ENCODE data around the gene GPR31.
"Not testable (repeated sequence)": the region's sequence is repeated elsewhere in the genome, so short reads cannot be mapped to it uniquely, and the experiment has no call there.

Gene GPR31

GRCh38 chr6:167167699-167168098 lies 9.9 kb upstream of the GPR31 start:
- not testable (repeated sequence) for H3K4me3 ChIP-seq (ENCODE audit: low read length); H3K79me2 ChIP-seq (ENCODE audit: control insufficient read depth, low read length); H3K9me3 ChIP-seq (ENCODE audit: control insufficient read depth, insufficient read depth, low read length); H3K9me2 ChIP-seq (replicated peaks; ENCODE audit: control insufficient read depth, low read length); H3F3A ChIP-seq (ENCODE audit: control insufficient read depth, insufficient read depth); H3K4me1 ChIP-seq (ENCODE audit: control insufficient read depth, low read length); H4K20me1 ChIP-seq (ENCODE audit: control insufficient read depth, insufficient read depth, low read depth, low read length); H3K27ac ChIP-seq (ENCODE audit: low read depth, low read length); H3K36me3 ChIP-seq (ENCODE audit: control insufficient read depth, low read length); H3K4me2 ChIP-seq (ENCODE audit: low read length)
- peaks cover 11% of the 10 kb centered on the region for H3K27me3 ChIP-seq (ENCODE audit: control insufficient read depth, low read length)

GRCh38 chr6:167165858-167166471 lies 8.2 kb upstream of the GPR31 start:
- Histone ChIP-seq H3F3A (ENCODE audit: control insufficient read depth, insufficient read depth) (no peaks in the 10 kb centered on the region), H3K9me2 (replicated peaks; ENCODE audit: control insufficient read depth, low read length) (no peaks in the 10 kb centered on the region), H3K4me2 (ENCODE audit: low read length) (no peak overlapping the region), H3K79me2 (ENCODE audit: control insufficient read depth, low read length) (no peaks in the 10 kb centered on the region), H3K9me3 (ENCODE audit: control insufficient read depth, insufficient read depth, low read length) (no peaks in the 10 kb centered on the region), H3K4me3 (ENCODE audit: low read length) (no peak overlapping the region), H3K27ac (ENCODE audit: low read depth, low read length) (no peak overlapping the region), H3K27me3 (ENCODE audit: control insufficient read depth, low read length) (peaks cover 11% of the 10 kb centered on the region), H4K20me1 (ENCODE audit: control insufficient read depth, insufficient read depth, low read depth, low read length) (no peaks in the 10 kb centered on the region), H3K4me1 (ENCODE audit: control insufficient read depth, low read length) (no peaks in the 10 kb centered on the region), H3K36me3 (ENCODE audit: control insufficient read depth, low read length) (no peaks in the 10 kb centered on the region)
- TF ChIP-seq CTCF (IDR thresholded peaks at IDR 0.05; ENCODE audit: low read depth, low read length, poor library complexity, severe bottlenecking) (no peak), EZH2phosphoT487 (IDR thresholded peaks at IDR 0.05; ENCODE audit: borderline replicate concordance, low read length) (no peak)

- H3K27ac ChIP-seq (ENCODE audit: low read depth, low read length) = no peak overlapping the region
Observed at GRCh38 chr6:167164261-167164660, 6.5 kb upstream of the GPR31 start.

More at GRCh38 chr6:167164261-167164660, 6.5 kb upstream of the GPR31 start:
- no peaks in the 10 kb centered on the region for H3K79me2 ChIP-seq (ENCODE audit: control insufficient read depth, low read length)
- no peaks in the 10 kb centered on the region for H4K20me1 ChIP-seq (ENCODE audit: control insufficient read depth, insufficient read depth, low read depth, low read length)
- H3F3A ChIP-seq (ENCODE audit: control insufficient read depth, insufficient read depth) = no peaks in the 10 kb centered on the region
- no peak overlapping the region for H3K4me2 ChIP-seq (ENCODE audit: low read length)
- no peaks in the 10 kb centered on the region for H3K9me2 ChIP-seq (replicated peaks; ENCODE audit: control insufficient read depth, low read length)
- TF ChIP-seq EZH2phosphoT487 (IDR thresholded peaks at IDR 0.05; ENCODE audit: borderline replicate concordance, low read length) = no peak
- no peak for TF ChIP-seq CTCF (IDR thresholded peaks at IDR 0.05; ENCODE audit: low read depth, low read length, poor library complexity, severe bottlenecking)
- no peak overlapping the region for H3K4me3 ChIP-seq (ENCODE audit: low read length)
- H3K27me3 ChIP-seq (ENCODE audit: control insufficient read depth, low read length) = peaks cover 11% of the 10 kb centered on the region
- no peaks in the 10 kb centered on the region for H3K36me3 ChIP-seq (ENCODE audit: control insufficient read depth, low read length)
- no peaks in the 10 kb centered on the region for H3K9me3 ChIP-seq (ENCODE audit: control insufficient read depth, insufficient read depth, low read length)
- no peaks in the 10 kb centered on the region for H3K4me1 ChIP-seq (ENCODE audit: control insufficient read depth, low read length)

Measured in DOHH2 (cell line).